Measurements from ENCODE around the gene TSPAN3.

Gene TSPAN3

DNA sequence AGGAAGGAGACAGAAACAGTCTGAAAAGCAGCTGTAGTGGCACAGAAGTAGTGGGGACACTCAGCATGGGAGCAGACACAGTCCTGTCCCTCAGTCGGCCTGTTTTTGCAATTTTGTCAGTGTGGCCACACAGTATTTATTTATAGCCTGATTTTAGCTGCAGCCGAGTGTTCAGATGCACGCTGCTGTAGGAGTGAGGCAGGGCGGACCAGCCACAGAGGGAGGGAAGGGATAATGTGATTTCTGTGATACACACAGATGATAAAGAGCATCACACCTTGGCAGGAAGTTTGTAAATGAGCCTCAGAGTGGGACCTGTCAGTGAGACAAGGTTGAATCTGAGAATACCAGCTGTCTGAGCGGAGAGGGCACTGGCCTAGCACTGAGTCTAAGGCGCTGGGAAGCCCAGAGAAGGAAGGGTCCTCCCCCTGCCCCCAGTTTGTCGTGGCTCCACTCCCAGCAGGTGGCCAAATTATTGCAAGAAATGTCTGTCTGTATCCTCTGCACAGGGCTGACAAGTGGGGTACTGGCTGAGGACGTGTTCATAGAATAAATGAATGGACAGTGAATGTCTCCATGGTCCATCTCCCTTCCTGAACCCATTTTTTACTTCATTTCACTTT lies 72.1 kb downstream of the TSPAN3 start:
- TF ChIP-seq MYC (IDR thresholded peaks at IDR 0.05; ENCODE audit: low read depth, low read length): no peak
- TF ChIP-seq POLR2A (IDR thresholded peaks at IDR 0.05; ENCODE audit: extremely low read depth, insufficient read length): no peak
- TF ChIP-seq, protein P1, sequence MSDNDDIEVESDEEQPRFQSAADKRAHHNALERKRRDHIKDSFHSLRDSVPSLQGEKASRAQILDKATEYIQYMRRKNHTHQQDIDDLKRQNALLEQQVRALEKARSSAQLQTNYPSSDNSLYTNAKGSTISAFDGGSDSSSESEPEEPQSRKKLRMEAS (IDR thresholded peaks at IDR 0.05; ENCODE audit: low read depth, low read length): no peak
- TF ChIP-seq, protein P2, sequence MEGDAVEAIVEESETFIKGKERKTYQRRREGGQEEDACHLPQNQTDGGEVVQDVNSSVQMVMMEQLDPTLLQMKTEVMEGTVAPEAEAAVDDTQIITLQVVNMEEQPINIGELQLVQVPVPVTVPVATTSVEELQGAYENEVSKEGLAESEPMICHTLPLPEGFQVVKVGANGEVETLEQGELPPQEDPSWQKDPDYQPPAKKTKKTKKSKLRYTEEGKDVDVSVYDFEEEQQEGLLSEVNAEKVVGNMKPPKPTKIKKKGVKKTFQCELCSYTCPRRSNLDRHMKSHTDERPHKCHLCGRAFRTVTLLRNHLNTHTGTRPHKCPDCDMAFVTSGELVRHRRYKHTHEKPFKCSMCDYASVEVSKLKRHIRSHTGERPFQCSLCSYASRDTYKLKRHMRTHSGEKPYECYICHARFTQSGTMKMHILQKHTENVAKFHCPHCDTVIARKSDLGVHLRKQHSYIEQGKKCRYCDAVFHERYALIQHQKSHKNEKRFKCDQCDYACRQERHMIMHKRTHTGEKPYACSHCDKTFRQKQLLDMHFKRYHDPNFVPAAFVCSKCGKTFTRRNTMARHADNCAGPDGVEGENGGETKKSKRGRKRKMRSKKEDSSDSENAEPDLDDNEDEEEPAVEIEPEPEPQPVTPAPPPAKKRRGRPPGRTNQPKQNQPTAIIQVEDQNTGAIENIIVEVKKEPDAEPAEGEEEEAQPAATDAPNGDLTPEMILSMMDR (IDR thresholded peaks at IDR 0.05; ENCODE audit: low read depth, low read length): no peak
- H3K4me3 ChIP-seq (ENCODE audit: low read depth, low read length): peak overlapping the region; percentile 13
- DNase-seq (ENCODE audit: low read depth): no peak

DNA sequence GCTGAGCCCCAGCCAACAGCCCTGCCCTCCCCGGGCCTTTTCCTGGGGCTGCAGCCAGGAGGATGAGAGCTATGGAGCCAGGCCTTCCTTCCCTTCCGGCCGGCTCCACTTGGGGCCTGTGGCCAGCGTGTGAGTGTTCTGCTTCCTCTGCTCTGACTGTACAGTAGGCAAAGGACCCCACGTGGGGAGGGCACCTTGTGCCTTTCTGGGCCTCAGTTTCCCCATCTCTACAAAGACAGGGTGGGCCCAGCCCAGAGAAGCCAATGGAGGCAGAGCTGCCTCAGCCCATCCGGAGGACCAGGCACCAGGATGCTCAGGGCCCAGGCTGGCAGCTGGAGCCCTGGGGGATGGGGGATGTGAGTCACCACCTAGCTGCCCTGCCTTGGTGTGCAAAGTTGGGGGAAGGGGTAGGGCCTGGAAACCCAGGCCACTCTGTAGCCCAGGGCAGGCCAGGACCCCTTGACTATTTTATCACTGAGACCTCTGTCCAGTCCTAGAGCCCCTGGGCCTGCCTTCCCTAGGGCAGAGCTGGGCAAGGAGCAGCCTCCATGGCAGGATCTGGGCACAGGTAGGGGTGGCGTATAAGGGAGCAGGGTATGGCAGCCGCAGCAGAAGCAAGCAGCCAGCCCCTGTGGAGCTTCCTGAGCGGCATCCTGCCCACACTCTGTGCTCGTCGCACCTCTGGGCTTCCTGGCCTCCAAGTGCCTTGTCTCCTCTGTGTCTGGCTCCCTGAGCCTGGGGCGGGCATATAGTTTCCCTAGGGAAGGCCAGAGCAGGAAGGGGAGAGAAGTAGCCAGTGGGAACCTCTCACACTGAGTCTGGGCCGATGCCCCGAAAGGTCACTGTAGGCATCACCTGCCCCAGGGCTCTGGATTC lies 74.1 kb downstream of the TSPAN3 start:
- DNase-seq (ENCODE audit: low read depth): peak; percentile 69
- peak overlapping the region; percentile 82 for H3K4me3 ChIP-seq (ENCODE audit: low read depth, low read length)
- no peak for TF ChIP-seq POLR2A (IDR thresholded peaks at IDR 0.05; ENCODE audit: extremely low read depth, insufficient read length)
- TF ChIP-seq, protein P1 (IDR thresholded peaks at IDR 0.05; ENCODE audit: low read depth, low read length): peak; percentile 44

DNA sequence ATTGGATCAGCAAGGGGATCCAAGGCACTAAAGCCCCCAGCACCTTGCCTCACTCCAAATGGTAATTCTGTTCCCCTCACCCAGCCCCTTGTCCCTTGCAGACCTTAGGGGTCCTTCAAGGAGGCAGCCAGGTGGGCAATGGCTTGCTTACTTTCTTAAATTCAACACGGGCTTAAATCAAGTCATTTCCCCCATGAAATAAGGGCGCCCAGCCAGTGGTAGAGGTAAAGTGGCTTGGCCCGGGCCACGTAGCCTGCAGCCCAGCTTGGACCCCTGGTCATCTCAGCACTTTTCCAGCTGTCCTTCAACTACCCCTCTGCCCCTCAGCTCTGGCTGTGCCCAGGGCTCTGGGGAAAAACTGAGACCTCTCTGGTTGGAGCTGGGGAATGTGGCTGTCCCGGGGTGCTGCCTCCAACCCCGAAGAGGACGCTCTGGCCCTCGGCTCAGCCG lies 74.8 kb downstream of the TSPAN3 start:
- TF ChIP-seq, protein P1 (IDR thresholded peaks at IDR 0.05; ENCODE audit: low read depth, low read length): no peak
- TF ChIP-seq POLR2A (IDR thresholded peaks at IDR 0.05; ENCODE audit: extremely low read depth, insufficient read length) (no peak), MYC (IDR thresholded peaks at IDR 0.05; ENCODE audit: low read depth, low read length) (no peak)
- TF ChIP-seq, protein P2 (IDR thresholded peaks at IDR 0.05; ENCODE audit: low read depth, low read length): no peak
- H3K4me3 ChIP-seq (ENCODE audit: low read depth, low read length): peak overlapping the region; percentile 82
- DNase-seq (ENCODE audit: low read depth): no peak

DNA sequence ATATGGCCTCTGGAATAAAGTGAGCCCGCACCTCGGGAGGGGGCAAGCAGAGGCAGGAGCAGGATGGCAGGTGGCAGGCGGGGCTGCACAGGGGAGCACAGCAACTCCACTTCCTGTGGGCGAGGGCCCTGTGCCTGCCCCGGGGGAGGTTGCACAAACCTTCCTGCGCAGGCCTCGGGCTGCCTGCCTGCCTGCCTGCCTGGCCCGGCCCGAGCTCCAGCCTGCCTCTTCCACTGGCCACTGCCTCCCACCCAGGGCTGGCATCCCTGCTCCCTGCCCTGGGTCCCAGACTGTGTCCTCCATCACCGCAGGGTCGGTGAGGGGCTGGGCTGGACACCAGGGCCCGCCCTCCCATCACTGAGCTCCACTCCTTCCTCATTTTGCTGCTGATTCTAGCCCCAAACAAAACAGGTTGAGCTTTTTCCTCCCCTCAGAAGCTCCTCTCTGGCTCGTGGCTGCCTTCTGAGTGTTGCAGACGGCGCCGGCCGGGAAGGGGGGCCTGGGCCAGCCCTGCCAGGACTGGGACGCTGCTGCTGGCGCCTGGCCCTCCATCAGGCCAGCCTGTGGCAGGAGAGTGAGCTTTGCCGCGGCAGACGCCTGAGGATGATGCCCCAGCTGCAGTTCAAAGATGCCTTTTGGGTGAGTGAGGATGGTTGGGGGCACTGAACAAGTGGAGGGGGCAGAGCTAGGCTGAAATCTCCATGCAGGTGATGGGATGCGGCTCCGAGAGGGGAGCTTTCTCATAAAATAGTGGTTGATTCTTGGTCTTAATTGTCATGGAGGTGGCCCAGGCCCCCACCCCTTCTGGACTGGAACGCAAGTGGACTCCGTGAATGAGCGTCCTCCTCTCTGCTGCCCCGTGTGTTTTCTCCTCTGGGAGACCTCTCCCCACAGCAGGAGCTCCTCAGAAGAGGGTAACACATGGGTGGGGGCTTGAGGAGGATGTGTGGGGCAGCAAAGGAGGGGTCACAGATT lies 75.7 kb downstream of the TSPAN3 start, which contains the start of gene PSTPIP1:
Gene PSTPIP1, plus strand, starts transcription at position 156 of the 975 bp plus-strand sequence. Its CDS starts 448 bp downstream, at position 604.
- H3K4me3 ChIP-seq (ENCODE audit: low read depth, low read length): peak within 1 kb of the TSS; percentile 82
- peak; percentile 92 for DNase-seq (ENCODE audit: low read depth)
- TF ChIP-seq POLR2A (IDR thresholded peaks at IDR 0.05; ENCODE audit: extremely low read depth, insufficient read length): peak; percentile 72
- TF ChIP-seq, protein P2 (IDR thresholded peaks at IDR 0.05; ENCODE audit: low read depth, low read length): no peak
- peak; percentile 69 for TF ChIP-seq MYC (IDR thresholded peaks at IDR 0.05; ENCODE audit: low read depth, low read length)
- TF ChIP-seq, protein P1 (IDR thresholded peaks at IDR 0.05; ENCODE audit: low read depth, low read length): peak; percentile 75

DNA sequence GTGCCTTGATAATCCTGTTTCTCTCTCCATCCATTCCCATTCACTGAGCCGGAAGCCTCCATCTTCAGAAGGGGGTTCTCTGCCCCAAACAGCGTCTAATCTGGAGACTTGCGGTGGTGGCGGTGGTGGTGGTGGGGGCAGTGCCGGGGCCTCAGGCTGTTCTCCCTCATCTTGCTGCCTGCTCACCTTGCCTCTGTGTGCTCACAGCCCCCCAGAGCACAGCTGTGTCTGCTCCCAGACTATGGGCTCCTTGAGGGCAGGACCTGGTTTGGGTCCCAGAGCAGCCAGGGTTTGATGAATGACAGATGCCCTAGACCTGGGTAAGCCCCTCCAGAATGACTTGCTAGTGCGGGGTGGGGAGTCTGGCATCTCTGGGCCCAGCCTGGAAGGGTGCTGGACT lies 76.4 kb downstream of the TSPAN3 start:
- DNase-seq (ENCODE audit: low read depth): no peak
- H3K4me3 ChIP-seq (ENCODE audit: low read depth, low read length): no peak overlapping the region
- TF ChIP-seq POLR2A (IDR thresholded peaks at IDR 0.05; ENCODE audit: extremely low read depth, insufficient read length) (no peak), MYC (IDR thresholded peaks at IDR 0.05; ENCODE audit: low read depth, low read length) (no peak)
- TF ChIP-seq, protein P2 (IDR thresholded peaks at IDR 0.05; ENCODE audit: low read depth, low read length): no peak
- TF ChIP-seq, protein P1 (IDR thresholded peaks at IDR 0.05; ENCODE audit: low read depth, low read length): no peak
